ENCODE measurements around the gene ACTR2. TPM values are rescaled to one million over a fixed set of nuclear protein-coding genes. Genes with fewer than 3 reads are reported as not detected.
"Not testable (repeated sequence)": the region's sequence is repeated elsewhere in the genome, so short reads cannot be mapped to it uniquely, and the experiment has no call there.

ACTR2 gene
- total and polyA plus RNA-seq, 3 donors from 2014 or later = 49.2 to 80.1 (median 56.6) TPM

GRCh38 chr2:65214361-65214760 is 13.3 kb upstream of the ACTR2 start:
- no peak for DNase-seq
- H3K27me3 ChIP-seq = no peaks in the 10 kb centered on the region
- 66 to 80% methylated on average over 1 of the region's 1 CpG for WGBS, 2 donors
- H3K4me3 ChIP-seq = no peak overlapping the region
- no peaks in the 10 kb centered on the region for H3K9me3 ChIP-seq
- TF ChIP-seq CTCF (IDR thresholded peaks at IDR 0.05) = no peak
- TF ChIP-seq POLR2A (IDR thresholded peaks at IDR 0.05) = no peak
- no peaks in the 10 kb centered on the region for H3K4me1 ChIP-seq
- no peak overlapping the region for H3K27ac ChIP-seq
- no peaks in the 10 kb centered on the region for H3K36me3 ChIP-seq (ENCODE audit: low read depth, missing control alignments)
- intact Hi-C loops (cut with DNase I; ENCODE audit: low total_unique reads) = no loop called here

- Histone ChIP-seq H3K9me3 (no peaks in the 10 kb centered on the region), H3K4me3 (no peak overlapping the region), H3K27ac (no peak overlapping the region), H3K4me1 (no peaks in the 10 kb centered on the region), H3K36me3 (ENCODE audit: low read depth, missing control alignments) (no peaks in the 10 kb centered on the region), H3K27me3 (no peaks in the 10 kb centered on the region)
- no peak for TF ChIP-seq CTCF (IDR thresholded peaks at IDR 0.05)
- no peak for TF ChIP-seq POLR2A (IDR thresholded peaks at IDR 0.05)
- intact Hi-C loops (cut with DNase I; ENCODE audit: low total_unique reads) = no loop called here
- 93 to 98% methylated on average over 2 of the region's 2 CpGs for WGBS, 2 donors
- DNase-seq = no peak
Observed at GRCh38 chr2:65214843-65215242, 12.8 kb upstream of the ACTR2 start.

GRCh38 chr2:65215946-65216345 is 11.7 kb upstream of the ACTR2 start:
- no peak overlapping the region for H3K27ac ChIP-seq
- H3K9me3 ChIP-seq = no peaks in the 10 kb centered on the region
- no peak for DNase-seq
- H3K4me1 ChIP-seq = no peaks in the 10 kb centered on the region
- WGBS, 2 donors = 95 to 97% methylated on average over 3 of the region's 3 CpGs
- no peaks in the 10 kb centered on the region for H3K27me3 ChIP-seq
- no peaks in the 10 kb centered on the region for H3K36me3 ChIP-seq (ENCODE audit: low read depth, missing control alignments)
- intact Hi-C loops (cut with DNase I; ENCODE audit: low total_unique reads) = no loop called here
- no peak for TF ChIP-seq POLR2A (IDR thresholded peaks at IDR 0.05)
- TF ChIP-seq CTCF (IDR thresholded peaks at IDR 0.05) = no peak
- no peak overlapping the region for H3K4me3 ChIP-seq

GRCh38 chr2:65220432-65221131 is 7.0 kb upstream of the ACTR2 start:
- Histone ChIP-seq H3K4me1 (no peaks in the 10 kb centered on the region), H3K27ac (no peak overlapping the region), H3K36me3 (ENCODE audit: low read depth, missing control alignments) (no peaks in the 10 kb centered on the region), H3K9me3 (no peaks in the 10 kb centered on the region), H3K27me3 (no peaks in the 10 kb centered on the region), H3K4me3 (no peak overlapping the region)
- intact Hi-C loops (cut with DNase I; ENCODE audit: low total_unique reads) = no loop called here
- WGBS, 2 donors = 50 to 87% methylated on average over 3 of the region's 3 CpGs
- DNase-seq = no peak
- TF ChIP-seq POLR2A (IDR thresholded peaks at IDR 0.05) = no peak
- TF ChIP-seq CTCF (IDR thresholded peaks at IDR 0.05) = no peak

GRCh38 chr2:65221275-65221674 is 6.4 kb upstream of the ACTR2 start:
- H3K4me1 ChIP-seq; H3K4me3 ChIP-seq; H3K36me3 ChIP-seq (ENCODE audit: low read depth, missing control alignments); H3K27ac ChIP-seq; DNase-seq; H3K27me3 ChIP-seq; intact Hi-C loops (cut with DNase I; ENCODE audit: low total_unique reads); H3K9me3 ChIP-seq: not testable (repeated sequence)
- WGBS, 2 donors = 94 to 96% methylated on average over 8 of the region's 8 CpGs
